GM21576 (cell line): Measurements from ENCODE around the gene CHSY3.

Experiments used
- ATAC-seq: cut with Tn5 transposase; IDR thresholded peaks from one replicate; pipeline ENCODE4 v1.9.1; 2021; ENCODE audit warnings: mild to moderate bottlenecking, moderate library complexity; ENCODE audit not compliant: unreplicated experiment

CHSY3 gene

GRCh38 chr5:130021876-130022275, 117.6 kb downstream of the CHSY3 start:
- no peak for ATAC-seq

DNA sequence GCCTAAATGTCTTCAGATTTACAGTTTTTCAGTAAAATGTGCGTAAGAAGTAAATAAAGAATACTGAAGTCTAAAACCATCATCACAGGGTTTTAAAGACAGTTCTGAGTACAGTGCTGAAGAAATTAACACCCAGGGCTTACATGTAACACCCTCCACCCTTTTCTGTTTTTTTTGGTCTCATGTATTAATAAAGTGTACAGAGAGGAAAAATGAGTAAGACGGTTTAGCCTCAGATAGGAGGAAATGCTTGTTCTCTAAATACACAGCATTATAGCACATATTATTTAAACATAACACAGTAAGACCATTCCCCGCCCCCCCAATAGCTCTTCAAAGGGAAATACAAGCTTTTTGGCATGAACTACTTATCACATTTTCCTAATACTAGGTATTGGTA, 119.3 kb downstream of the CHSY3 start:
- no peak for ATAC-seq

- ATAC-seq = no peak
Measured at GRCh38 chr5:130024006-130024405, 119.7 kb downstream of the CHSY3 start.

GRCh38 chr5:130025511-130025910, 121.2 kb downstream of the CHSY3 start:
- ATAC-seq = no peak

DNA sequence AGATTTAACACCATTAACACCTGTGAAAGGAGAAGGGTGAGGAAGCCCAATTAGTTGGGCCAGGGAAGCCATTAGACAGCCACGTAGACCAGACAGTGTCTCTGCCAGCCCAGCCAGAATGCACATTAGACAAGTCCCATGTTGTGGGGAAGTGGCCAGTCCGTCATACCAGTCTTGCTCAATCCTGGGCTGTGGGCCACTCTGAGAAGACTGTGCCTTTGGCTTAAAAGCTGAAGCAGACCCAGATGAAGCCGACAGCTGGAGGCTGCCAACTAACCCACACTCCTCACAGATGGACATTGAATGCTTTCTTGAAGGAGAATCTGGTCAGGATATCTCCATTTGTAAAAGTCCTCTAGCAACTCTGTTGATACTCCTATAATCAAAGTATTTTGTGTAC, 128.5 kb downstream of the CHSY3 start:
- no peak for ATAC-seq

DNA sequence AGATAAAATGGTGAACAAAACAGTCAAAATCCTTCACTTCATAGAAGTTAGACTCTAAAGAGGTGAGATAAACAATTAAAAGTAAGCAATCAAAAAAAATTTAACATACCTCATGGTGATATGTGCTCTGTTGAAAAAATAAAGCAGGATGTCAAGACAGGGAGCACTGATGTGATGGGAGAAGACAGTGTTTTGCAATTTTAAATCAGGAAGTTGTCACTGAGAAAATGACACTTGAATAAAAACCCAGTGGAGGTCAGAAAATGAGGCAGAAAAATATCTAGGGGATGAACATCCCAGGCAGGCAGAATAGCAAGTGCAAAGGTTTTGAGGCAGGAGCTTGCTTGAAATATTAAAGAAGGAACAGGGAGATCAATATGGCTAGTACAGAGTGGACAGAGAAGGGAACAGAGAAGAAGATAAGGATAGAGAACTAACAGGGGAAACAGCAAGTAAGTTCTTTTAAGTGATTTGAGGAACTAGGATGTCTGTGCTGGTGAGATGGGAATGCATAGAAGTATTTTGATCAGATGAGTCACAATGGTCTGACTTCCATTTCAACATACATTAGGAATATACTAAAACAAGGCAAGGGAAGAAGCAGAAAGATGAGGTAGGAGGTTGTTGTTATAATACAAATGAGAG, 130.4 kb downstream of the CHSY3 start:
- ATAC-seq = no peak

DNA sequence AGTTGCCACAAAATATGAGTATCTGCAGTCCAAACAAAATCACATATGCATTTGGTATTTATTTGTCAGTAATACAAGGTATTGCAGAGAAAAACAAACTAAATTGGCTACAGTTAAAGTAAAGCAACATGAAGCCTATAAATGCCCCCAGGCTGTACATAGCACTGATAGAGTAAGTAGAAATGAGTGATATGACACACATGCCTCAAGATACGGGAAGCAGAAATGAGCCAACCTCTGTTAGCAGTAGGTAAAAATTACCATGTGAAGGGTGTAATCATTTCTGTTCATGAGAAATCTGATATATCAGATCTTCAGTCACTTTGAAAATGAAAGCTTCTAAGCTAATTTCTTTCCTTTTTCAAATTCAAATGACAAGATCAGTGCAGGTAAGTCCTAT, 131.1 kb downstream of the CHSY3 start:
- ATAC-seq = no peak

DNA sequence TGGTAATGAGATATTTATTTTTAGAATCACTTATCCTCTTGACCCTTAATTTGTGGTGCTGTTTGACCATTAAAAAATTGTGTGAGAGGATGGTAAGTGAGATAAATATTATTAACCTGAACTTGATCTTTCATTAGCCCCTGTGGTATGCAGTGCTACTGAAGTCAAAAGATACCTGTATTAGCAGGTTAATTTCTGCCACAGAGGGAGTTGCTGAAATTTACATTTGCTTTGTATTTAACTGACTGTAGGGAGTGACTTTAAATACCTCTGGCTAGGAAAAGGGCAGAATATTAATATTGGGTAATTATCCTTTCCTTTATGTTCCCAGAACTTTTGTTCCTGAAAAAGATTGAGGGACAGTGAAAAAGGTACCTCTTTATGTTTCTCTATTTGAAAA, 133.6 kb downstream of the CHSY3 start:
- no peak for ATAC-seq

- ATAC-seq = no peak
Measured at GRCh38 chr5:130043834-130044233, 139.6 kb downstream of the CHSY3 start.

GRCh38 chr5:130045334-130045733, 141.1 kb downstream of the CHSY3 start:
- ATAC-seq = no peak

GRCh38 chr5:130050585-130050984, 146.3 kb downstream of the CHSY3 start:
- ATAC-seq = no peak

DNA sequence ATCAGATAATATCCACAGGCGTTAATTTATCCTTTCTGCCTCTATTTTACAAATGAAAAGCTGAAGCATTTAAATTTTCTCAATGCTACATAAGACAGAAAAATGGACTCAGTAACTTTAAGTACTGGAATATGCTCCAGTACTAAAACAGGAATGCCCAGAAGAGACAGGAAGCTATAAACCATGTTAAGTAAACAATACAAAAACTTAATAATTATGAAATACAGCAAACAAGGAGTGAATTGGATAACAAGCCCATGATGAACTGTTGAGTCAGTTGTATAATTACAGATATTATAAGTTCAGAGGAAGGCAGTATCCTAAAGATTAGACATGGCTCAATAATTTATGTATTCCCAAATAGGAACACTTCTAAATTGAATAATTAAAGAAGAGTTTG, 148.5 kb downstream of the CHSY3 start:
- no peak for ATAC-seq

DNA sequence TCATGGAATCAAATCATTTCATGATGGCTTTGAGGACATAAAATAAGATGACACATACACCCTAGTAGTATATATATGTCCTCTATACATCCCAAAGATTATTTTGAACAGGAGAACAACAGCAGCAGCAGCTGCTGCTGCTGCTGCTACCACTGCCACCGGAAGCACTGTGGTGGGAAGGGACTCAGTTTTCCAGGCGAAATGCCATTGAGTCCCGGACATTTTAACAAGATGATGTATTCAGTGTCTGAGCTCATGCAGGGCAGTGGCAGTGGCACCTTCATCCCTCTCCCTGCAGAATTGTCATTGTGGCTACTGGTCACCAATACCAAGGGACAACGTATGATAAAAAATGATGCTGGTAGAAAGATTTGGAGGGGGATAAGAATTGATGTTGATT, 151.3 kb downstream of the CHSY3 start:
- ATAC-seq = no peak

DNA sequence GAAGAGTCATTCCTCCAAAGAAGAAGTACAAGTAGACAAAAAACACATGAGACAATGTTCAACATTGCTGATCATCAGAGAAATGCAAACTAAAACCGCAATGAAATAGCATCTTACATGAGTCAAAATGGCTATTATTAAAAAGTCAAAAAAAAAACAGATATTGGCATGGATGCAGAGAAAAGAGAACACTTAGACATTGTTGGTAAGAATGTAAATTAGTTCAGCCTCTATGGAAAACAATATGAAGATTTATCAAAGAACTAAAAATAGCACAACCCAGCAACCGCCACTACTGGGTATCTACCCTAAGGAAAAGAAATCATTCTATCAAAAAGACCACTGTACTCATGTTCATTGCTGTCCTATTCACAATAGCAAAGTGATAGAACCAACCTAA, 157.5 kb downstream of the CHSY3 start:
- ATAC-seq = no peak

DNA sequence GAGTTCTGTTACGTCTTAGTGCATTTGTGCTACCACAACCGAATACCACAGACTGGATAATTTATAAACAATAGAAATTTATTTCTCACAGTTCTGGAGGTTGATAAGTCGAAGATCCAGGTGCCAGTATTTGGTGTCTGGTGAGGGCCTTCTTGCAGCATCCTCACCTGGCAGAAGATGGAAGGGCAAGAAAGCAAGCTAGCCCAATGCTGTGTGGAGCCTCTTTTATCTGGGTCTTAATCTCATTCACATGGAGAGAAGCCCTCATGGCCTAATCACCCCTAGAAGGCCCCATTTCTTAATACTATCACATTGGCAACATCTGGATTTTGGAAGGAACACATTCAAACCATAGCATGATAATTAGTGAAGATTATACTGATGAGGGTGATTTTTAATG, 159.3 kb downstream of the CHSY3 start:
- ATAC-seq = no peak

GRCh38 chr5:130064484-130064883, 160.2 kb downstream of the CHSY3 start:
- no peak for ATAC-seq

DNA sequence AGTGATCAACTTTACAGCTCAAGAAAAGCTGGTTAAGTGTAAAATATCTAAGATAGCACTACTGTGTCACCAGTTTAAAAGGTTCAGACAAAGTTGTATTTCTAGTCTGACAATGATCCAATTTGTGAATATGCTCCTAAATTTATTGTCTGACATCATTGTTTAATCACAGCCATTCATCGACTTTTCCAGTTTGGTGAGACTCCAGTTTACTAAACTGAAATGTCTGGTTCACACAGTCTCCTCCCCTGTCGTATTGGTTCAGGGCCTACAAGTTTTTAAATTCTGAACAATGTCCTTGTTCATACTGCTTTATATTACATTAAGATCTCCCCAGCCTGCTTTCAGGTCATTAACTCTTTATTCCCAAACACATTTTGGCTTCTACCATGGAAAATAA, 161.4 kb downstream of the CHSY3 start:
- ATAC-seq = no peak

GRCh38 chr5:130066644-130067043, 162.4 kb downstream of the CHSY3 start:
- no peak for ATAC-seq

DNA sequence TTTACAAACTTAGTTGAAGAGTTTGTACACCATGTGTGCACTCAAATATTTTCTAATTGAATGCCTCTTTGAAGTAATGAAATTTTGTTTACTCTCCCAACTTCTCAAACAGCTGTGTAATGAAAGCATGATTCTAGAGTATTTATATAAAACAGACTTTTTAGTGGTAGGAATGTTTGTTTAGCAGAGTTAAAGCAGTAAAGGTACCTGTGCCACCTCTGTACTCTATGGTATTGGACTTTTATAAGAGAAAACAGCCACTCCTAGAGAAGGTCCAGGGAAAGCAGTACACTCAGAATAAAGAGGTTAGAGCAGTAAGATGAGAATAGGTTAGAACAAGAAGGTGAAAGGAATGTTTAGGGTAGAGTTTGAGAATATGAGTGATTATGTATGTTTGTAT, 163.1 kb downstream of the CHSY3 start:
- ATAC-seq = no peak

- no peak for ATAC-seq
Measured at GRCh38 chr5:130068101-130068500, 163.8 kb downstream of the CHSY3 start.

GRCh38 chr5:130068988-130069387, 164.7 kb downstream of the CHSY3 start:
- ATAC-seq = no peak

DNA sequence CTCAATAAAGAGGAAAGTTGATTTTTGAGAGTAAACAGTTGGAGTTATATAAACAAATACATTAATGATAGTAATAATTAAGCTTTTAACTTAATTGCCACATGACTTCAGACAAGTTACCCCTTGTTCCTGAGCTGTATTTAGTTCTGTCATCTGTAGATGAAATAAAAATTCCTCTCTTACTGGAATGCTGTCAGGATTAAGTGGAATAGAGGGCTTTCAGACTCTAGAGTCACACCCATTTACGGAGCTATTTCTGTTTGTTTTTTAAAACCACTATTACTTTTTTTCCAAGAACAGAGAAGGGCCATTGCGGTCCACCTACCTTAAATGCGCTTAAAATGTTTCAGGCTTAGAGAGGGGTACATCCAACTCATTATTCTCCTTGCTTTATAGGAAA, 170.6 kb downstream of the CHSY3 start:
- ATAC-seq = no peak

DNA sequence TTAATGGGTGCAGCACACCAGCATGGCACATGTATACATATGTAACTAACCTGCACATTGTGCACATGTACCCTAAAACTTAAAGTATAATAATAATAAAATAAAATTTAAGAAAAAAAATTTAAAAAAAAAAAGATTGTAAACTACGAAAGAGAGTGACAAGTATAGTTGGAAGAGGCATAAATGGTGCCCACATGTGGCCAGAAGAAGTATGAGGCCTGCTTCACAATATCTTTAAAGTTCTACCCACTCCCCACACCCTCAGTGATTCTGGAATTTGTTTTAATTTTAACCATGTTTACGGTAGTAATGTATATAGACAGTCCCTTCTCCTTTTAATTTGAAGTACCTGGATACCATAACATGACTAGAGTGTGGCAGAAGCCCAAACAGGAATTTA, 172.7 kb downstream of the CHSY3 start:
- ATAC-seq = no peak
